ENCODE results near the gene NPPA.

NPPA gene

GRCh38 chr1:11841245-11842153 is 6.1 kb downstream of the NPPA start:
- DNase-seq = no peak

DNA sequence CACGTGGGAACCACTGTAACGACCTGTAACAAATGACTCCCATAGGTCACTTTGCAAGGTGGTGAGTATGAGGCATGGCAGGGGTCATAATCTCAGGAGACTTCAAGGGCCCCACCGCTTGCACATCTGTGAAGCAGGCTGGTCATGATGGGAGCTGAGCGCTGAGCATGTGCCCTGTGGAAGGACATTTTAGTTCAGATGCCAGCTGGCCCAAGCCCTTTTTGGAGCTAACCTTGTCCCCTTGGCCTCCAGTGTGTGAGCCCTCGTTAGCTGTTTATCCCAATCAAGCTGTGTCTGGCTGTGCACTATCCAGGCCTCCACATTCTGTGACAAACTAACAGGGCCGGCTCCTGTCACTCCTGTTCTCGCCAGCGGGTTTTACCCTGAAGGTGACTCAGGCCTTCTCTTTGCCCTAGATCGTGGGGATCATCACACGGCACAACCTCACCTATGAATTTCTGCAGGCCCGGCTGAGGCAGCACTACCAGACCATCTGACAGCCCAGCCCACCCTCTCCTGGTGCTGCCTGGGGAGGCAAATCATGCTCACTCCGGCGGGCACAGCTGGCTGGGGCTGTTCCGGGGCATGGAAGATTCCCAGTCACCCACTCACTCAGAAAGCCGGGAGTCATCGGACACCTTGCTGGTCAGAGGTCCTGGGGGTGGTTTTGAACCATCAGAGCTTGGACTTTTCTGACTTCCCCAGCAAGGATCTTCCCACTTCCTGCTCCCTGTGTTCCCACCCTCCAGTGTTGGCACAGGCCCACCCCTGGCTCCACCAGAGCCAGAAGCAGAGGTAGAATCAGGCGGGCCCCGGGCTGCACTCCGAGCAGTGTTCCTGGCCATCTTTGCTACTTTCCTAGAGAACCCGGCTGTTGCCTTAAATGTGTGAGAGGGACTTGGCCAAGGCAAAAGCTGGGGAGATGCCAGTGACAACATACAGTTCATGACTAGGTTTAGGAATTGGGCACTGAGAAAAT is 7.6 kb downstream of the NPPA start:
- no peak for DNase-seq

DNA sequence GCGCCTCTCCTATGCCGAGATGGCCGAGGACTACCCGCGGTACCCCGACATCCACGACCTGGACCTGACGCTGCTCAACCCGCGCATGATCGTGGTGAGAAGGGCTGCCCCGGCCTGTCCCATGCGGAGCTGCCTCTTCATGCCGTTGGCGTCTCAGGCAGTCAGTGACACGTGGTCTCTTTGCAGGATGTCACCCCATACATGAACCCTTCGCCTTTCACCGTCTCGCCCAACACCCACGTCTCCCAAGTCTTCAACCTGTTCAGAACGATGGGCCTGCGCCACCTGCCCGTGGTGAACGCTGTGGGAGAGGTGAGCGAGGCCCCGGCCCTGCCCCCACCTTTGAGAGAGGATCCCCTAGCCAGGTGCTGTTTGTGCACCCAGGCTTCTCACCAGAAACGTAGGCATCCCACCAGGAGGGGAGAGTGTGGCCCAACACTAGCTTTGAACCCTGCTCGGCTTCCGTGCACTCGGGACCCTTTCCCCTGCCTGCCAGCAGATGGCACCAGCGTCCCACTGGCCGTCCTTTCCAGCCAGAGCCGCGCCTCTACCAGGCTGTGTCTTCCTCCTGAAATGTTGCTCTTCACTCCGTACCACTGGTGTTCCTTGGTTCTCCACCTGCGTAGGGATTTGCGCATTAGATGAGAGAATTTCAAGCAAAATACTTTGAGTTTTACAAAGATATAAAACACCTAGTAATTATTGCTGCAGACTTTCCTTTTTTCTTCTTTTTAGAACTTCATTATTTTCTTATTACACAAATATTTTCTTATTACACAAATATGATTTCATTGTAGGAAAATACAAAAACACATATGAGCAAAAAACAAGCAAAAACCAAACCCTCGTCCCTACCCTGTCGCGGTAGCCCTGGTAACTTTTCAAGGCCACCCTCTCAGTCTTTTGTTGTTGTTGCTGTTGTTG is 9.0 kb downstream of the NPPA start:
- peak; percentile 81 for DNase-seq

- DNase-seq = no peak
Measured at GRCh38 chr1:11837767-11838348, 9.7 kb downstream of the NPPA start.

- no peak for DNase-seq
Measured at GRCh38 chr1:11836955-11837766, 10.4 kb downstream of the NPPA start.

- DNase-seq = no peak
Measured at GRCh38 chr1:11835441-11836225, 11.9 kb downstream of the NPPA start.

- no peak for DNase-seq
Measured at GRCh38 chr1:11833900-11834299, 13.7 kb downstream of the NPPA start.

- no peak for DNase-seq
Measured at GRCh38 chr1:11833497-11833896, 14.1 kb downstream of the NPPA start.

GRCh38 chr1:11831945-11832725 is 15.4 kb downstream of the NPPA start:
- DNase-seq = no peak

GRCh38 chr1:11828511-11828910 is 19.1 kb downstream of the NPPA start:
- no peak for DNase-seq

- no peak for DNase-seq
Measured at GRCh38 chr1:11826946-11827345, 20.6 kb downstream of the NPPA start.

- DNase-seq = no peak
Measured at GRCh38 chr1:11825131-11825530, 22.5 kb downstream of the NPPA start.

GRCh38 chr1:11823366-11824137 is 24.0 kb downstream of the NPPA start:
- DNase-seq = no peak

DNA sequence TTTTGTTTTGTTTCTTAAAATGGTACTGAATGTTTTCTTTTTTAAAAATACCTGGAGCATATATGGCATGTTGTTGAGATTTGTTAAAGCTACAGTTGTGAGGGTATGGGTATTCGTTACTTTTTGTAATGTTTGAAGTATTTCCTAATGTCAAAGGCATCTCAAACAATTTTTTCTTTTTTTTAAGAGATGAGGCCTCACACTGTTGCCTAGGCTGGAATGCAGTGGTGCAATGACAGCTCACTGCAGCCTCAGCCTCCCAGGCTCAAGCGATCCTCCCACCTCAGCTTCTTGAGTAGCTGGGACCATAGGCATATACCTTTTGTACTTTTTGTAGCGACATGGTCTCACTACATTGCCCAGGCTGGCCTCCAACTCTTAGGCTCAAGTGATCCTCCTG is 25.5 kb downstream of the NPPA start:
- DNase-seq = no peak

DNA sequence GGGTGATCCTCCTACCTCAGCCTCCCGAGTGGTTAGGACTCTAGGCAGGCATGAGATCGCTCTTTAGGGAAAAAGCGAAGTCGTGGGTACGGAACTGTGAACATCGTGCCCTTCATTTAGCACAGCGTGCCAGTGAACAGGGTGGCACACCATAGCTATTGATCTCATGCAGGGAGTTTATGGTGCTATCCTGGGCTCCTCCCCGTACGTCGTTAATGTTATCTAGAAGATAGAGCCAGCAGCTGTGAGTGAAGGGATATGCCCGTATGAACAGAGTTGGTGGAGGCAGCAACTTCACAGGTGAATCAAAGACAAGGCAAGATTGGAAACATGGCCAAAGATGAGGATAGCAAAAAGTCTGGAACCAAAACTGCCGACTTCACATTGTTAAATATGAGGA is 30.4 kb downstream of the NPPA start:
- no peak for DNase-seq

DNA sequence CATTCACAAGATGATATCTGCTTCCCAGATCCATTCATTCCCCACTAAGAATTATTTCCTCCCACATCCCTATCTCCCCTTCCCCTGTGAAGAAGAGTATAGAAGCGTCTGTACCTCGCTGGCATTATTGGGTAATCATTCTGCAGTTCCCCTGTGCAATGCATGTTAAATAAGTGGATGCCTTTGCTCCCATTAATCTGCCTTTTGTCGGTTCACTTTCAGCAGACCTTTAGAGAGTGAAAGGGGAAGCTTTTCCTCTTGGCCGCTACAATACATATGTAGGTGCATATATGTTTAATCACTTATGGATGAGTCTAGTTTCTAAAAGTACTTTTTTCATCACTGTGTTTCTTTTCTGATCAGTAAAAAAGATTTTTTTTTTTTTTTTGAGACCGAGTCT is 34.6 kb downstream of the NPPA start:
- no peak for DNase-seq

GRCh38 chr1:11807133-11807532 is 40.5 kb downstream of the NPPA start:
- DNase-seq = no peak

GRCh38 chr1:11806307-11806936 is 41.2 kb downstream of the NPPA start:
- peak; percentile 83 for DNase-seq

Data from CD4-positive, alpha-beta T cell treated with Interleukin-17A for 4 hours (primary cell).